WTC11 (cell line): Measurements from ENCODE around the gene PTK6.

Experiments
- AFF4 ChIP-seq: sonication (generic); formaldehyde crosslinking; IDR thresholded peaks from 2 replicates; pipeline ENCODE4 v1.8.1; 2023; ENCODE audit warnings: mild to moderate bottlenecking, missing genetic modification reagents, borderline replicate concordance
- CREB1 ChIP-seq: sonication (generic); formaldehyde crosslinking; IDR thresholded peaks from 2 replicates; pipeline ENCODE4 v1.8.0; 2023; ENCODE audit warnings: mild to moderate bottlenecking, missing genetic modification reagents
- CTCF ChIP-seq: fragments of 200-600 bp; IDR thresholded peaks from 2 replicates; pipeline ENCODE4 v1.8.0; 2022; ENCODE audit warnings: antibody characterized with exemption
- E2F4 ChIP-seq: sonication (generic); formaldehyde crosslinking; IDR thresholded peaks from 2 replicates; pipeline ENCODE4 v1.8.1; 2022; ENCODE audit warnings: low read depth, mild to moderate bottlenecking, moderate library complexity, missing genetic modification reagents, borderline replicate concordance
- ESRRA ChIP-seq: sonication (generic); formaldehyde crosslinking; IDR thresholded peaks from 2 replicates; pipeline ENCODE4 v1.8.1; 2022; ENCODE audit warnings: mild to moderate bottlenecking, missing genetic modification reagents, borderline replicate concordance
- TF ChIP-seq, protein P1 (sequence below): fragments of 250-450 bp; sonication (Bioruptor Pico); IDR thresholded peaks from 2 replicates; pipeline ENCODE4 v1.8.0; 2021; ENCODE audit warnings: mild to moderate bottlenecking

DNA sequence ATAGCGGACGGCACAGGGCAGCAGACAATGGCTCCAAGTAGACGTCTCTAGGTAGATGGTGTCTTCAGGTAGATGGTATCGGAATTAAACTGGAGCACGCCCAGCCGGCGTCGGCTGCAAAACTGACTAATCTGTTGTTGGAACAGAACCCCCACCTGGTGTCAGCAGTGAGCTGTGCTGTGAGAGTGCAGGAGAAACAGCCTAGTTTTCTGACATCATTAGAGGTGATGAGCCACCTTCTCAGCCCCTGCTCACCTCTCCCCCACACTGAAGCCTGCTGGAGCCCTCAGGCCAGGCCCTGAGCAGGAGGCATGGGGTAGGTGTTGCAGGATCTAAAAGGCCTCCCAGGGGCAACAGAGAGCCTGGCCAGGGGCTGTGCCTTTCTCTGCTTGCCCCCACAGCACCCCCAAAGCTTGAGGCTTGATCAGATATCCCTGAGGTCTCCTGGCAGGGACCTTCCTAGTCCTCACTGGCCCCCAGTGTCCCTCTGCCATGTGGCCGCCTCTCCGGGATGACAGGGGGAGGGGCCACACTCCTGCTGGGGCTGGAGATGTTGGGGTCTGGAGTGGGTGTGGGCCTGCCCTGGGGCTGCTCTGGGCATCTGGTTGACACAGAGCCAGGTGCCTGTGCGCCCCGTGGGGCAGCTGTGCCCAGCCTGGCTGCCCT, 43.8 kb upstream of the PTK6 start:
- no peak for TF ChIP-seq E2F4 (CRISPR knock-in tag)
- TF ChIP-seq, protein P1, sequence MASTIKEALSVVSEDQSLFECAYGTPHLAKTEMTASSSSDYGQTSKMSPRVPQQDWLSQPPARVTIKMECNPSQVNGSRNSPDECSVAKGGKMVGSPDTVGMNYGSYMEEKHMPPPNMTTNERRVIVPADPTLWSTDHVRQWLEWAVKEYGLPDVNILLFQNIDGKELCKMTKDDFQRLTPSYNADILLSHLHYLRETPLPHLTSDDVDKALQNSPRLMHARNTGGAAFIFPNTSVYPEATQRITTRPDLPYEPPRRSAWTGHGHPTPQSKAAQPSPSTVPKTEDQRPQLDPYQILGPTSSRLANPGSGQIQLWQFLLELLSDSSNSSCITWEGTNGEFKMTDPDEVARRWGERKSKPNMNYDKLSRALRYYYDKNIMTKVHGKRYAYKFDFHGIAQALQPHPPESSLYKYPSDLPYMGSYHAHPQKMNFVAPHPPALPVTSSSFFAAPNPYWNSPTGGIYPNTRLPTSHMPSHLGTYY (CRISPR knock-in tag): no peak
- no peak for TF ChIP-seq CTCF
- TF ChIP-seq ESRRA (CRISPR knock-in tag): no peak
- no peak for TF ChIP-seq CREB1
- no peak for TF ChIP-seq AFF4 (CRISPR knock-in tag)
